HG03520 (cell line): ENCODE data around the gene MXRA5.
"Not testable (repeated sequence)": the region's sequence is repeated elsewhere in the genome, so short reads cannot be mapped to it uniquely, and the experiment has no call there.

Experiments
- ATAC-seq: cut with Tn5 transposase; IDR thresholded peaks from one replicate; pipeline ENCODE4 v1.9.1; 2021; ENCODE audit warnings: mild to moderate bottlenecking, moderate library complexity; ENCODE audit not compliant: unreplicated experiment

Gene MXRA5

DNA sequence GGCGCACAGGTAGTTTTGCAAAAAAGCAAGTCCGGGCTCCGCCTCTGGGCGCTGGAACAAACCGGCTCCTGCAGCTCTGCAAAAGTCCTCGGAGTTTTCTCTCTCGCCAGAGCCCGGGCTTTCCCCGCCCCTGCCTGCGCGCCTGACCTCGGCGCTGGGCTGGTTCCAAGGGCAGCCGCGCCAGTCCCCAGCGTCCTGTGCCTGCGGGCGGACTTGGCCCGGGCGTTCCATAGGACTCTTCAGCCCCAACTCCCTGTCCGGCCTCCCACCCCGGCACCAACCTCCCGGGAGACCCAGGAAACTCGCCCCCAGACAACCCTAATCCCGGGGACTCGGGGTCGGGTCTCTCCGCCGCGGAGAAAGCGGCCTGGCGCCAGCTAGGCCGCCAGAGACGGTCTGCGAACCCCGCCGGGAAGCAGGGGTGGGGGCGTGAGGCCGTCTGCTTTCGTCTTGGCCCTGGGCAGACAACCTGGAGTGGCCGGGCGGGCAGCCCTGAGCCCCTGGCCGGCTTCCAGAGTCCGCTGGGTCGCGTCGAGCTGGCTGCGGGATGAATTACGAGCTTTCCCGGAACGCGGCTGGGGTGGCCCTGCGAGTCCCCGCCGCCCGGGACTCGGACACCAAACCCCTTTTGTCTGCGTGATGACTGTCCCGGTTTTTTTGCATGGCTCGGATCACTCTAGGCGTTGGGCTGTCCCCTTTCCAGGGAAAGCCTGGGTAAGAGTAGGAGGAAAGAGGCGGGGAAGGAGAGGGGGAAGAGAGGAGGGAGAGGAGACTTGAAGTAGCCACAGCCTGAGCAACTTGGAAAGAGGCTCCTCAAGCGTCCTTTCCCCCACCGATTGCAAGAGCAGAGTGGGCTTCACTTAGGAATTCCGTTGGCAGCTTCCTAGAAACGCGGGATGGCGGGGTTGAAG is 916 bp downstream of the MXRA5 start:
- ATAC-seq, result no peak

DNA sequence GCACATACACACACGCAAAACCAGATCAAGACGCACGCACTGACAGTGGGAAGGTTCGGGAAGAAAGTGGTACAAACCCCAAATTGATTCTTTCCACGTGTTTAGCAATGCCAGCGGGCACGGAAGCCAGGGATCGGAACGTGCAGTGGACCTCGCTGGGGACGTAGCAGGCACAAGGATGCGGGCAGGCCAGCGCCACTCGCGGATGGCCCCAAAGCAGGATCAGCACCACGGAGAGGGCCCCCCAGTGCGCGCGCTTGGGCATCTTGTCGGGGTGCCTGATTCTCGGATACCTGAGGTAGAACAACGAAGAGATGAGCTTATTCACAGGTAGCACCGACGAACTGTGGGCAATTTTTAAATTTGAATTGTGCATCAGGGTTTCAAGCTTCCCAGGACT is 2.9 kb downstream of the MXRA5 start:
- not testable (repeated sequence) for ATAC-seq

- no peak for ATAC-seq
Measured at GRCh38 chrX:3340016-3340415, 6.4 kb downstream of the MXRA5 start.

DNA sequence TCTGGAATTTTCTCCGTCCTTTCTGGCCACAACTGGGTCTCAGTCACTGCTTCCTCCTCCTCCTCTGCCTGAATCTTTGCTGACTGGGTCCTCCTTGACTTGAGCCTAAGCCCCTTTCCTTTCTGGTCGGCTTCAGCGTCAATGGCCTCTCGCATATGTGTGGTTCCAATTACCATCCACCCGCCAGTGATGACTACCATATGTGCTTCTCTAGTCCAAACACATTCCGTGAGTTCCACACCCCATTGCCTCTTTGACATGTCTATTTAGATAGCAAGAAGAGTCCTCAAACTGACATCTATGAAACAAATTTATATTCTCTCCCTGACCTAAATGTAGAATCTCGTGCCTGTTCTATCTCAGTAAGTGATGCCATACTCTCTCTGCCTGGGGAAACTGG is 19.8 kb downstream of the MXRA5 start:
- ATAC-seq, result no peak

- ATAC-seq, result no peak
Measured at GRCh38 chrX:3320471-3321046, 25.9 kb downstream of the MXRA5 start.

DNA sequence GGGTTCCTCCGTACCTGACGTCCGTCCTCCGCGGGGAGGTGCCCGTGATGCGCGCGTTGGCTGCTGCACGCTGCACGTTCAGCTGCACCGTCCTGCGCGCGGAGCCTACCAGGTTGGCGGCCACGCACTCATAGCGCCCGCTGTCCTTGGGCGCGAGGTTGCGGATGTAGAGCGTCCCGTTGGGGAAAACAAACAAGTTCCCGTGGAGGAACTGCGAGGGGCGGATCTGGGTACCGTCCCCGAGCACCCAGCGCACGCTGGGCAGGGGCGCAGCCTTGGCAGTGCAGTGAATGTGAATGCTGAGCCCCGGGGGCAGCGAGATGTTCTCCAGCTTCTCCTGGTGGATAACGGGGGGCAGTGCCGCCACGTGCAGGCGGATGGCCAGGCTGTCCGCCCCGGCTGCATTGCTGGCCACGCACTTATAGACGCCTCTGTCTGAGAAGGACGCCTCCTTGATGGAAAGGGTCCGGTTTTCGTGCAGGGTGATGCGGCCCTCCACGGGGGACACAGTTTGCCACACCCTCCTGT is 29.2 kb downstream of the MXRA5 start:
- no peak for ATAC-seq

- no peak for ATAC-seq
Measured at GRCh38 chrX:3312109-3312508, 34.3 kb downstream of the MXRA5 start.

GRCh38 chrX:3307881-3308280 is 38.6 kb downstream of the MXRA5 start:
- ATAC-seq, result no peak

- ATAC-seq, result no peak
Measured at GRCh38 chrX:3299636-3300035, 46.8 kb downstream of the MXRA5 start.

- ATAC-seq, result no peak
Measured at GRCh38 chrX:3295731-3296130, 50.7 kb downstream of the MXRA5 start.

- no peak for ATAC-seq
Measured at GRCh38 chrX:3293251-3293650, 53.2 kb downstream of the MXRA5 start.

DNA sequence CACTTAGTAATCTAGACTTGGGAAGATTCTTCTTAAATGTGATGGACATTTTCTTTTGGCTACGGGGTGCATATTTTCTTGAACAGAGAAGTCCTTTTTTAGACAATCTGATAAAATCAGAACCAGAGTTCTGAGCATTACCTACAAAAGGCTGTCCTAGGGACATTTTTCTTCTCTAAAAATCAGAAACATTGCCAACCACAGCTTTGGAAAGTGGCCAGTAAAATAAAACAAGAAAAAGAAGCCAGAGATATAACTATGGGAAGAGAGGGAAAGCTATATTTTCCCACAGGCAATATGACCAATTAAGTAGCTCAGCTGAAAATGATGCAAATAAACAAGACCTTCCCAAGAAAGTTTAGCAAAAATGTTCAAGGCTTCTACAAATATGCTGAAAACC is 55.9 kb downstream of the MXRA5 start:
- ATAC-seq, result no peak

DNA sequence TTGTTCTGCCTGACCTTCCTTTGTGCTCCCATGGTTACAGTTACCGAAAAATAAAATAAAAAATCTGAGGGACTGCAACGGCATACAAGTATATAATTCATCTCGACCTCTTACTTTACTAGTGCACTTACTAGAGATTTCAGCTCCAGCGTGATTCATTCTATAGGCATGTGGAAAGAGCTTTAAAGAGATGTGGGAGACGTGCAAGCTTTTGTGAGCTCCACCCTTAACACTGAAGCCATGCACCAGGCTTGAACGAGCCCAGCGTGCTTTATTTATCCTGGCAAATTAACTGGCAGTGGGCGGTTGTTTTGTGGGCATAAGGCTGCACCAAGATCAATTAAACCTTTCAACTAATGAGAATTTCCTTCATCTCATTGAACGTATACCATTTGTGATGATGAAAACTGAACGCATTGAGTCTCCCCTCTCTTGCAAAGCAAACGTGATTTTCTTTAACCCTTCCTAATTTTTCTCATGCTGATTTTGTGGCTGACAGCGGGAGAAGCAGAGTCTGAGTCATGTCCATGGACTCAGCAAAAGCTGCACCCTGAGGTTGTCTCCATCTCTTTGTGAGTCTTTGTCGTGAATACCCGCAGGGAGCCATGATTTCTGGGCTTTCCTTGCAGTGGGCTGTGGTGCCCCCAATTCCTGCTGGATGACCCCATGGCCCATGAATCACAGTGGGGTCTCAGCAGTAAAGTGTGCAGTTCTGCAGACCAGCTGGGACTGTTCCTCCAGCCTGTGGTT is 60.1 kb downstream of the MXRA5 start:
- ATAC-seq, result no peak

- ATAC-seq, result no peak
Measured at GRCh38 chrX:3280706-3281105, 65.7 kb downstream of the MXRA5 start.

DNA sequence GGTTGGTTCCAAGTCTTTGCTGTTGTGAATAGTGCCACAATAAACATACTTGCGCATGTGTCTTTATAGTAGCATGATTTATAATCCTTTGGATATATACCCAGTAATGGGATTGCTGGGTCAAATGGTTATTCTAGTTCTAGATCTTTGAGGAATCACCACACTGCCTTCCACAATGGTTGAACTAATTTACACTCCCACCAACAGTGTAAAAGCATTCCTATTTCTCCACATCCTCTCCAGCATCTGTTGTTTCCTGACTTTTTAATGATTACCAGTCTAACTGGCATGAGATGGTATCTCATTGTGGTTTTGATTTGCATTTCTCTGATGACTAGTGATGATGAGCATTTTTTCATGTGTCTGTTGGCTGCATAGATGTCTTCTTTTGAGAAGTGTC is 72.8 kb downstream of the MXRA5 start:
- ATAC-seq, result not testable (repeated sequence)

GRCh38 chrX:3271834-3272186 is 74.6 kb downstream of the MXRA5 start:
- no peak for ATAC-seq

DNA sequence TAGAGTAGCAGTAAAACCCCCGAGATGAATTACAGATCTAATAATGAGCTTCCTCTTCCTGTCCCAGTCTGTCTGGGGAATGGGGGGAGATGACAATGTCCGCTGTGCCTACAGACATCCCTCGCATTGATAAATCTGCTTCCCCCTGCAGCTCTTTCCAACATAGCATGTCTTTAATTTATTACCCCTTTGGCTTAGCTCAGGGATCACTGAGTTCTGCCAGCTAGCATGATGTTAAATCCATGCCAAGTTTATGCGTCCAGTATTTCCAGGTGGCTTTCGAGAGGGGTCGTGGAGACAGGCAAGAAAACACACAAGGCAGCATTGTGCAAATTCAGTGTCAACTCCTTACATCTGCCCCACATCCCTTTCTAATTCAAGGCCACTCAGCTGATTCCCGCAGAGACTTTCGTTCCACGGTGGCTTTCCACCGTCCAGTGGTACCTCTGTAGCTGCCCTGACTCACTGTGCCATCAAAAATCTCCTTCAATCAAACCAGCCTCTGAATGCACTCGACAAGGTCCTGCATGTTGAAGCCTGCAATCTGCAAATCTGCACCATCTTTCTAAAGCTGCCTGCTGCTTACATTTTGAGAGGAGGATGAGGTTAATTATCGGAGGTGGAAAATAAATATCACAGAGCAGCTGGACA is 75.1 kb downstream of the MXRA5 start:
- ATAC-seq, result no peak

DNA sequence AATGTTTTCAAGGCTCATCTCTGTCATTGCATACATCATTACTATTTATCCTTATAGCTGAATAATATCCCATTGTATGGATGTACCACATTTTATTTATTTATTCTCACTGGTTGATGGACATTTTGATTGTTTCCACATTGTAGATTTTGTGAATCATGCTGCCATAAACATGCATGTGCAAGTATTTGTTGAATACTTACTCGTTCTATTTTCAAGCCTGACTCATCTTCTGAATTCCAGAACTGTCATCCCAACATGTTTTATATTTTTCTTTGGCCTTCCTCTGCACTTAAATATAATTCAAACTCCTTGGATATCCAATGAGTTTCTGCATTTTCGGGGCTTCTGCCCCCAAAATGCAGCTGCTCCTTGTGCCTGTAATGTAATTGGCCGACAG is 77.6 kb downstream of the MXRA5 start:
- no peak for ATAC-seq

DNA sequence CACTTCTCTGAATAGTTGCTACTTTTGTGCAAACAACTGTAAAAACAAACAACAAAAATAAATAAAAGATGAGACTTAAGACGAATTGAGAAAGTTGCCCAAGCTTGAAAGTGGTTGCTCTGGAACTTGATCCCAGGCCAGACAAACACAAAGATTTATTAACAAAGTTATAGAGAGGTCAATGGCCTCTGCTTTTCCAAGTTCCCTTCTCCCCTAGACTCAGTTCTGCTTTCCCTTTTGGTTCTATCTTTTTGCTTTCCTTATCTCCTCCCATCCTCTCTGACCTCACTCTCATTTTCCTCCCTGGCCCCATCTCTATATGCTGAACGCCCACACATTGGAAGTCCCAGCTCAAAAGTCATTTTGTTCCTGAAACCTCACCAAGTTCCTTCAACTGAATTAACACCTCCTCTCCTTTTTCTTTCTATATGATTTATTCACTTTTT is 82.7 kb downstream of the MXRA5 start:
- ATAC-seq, result no peak

GRCh38 chrX:3262901-3263300 is 83.6 kb downstream of the MXRA5 start:
- ATAC-seq, result no peak
